Fibroblast of lung (primary cell): ENCODE measurements around the gene SH2D6.

Experiments used
- CTCF ChIP-seq, 2 donors: IDR thresholded peaks in 1 of 2; conservative IDR thresholded peaks in 1 of 2; 1 replicate in 1 of 2; 2 replicates in 1 of 2; pipeline ENCODE4 v1.5.1; 2011 to 2012; ENCODE audit warnings: low read length in 2 of 2, control low read depth in 1 of 2, inconsistent platforms in 1 of 2, low read depth in 1 of 2, mild to moderate bottlenecking in 1 of 2
- EZH2 ChIP-seq: IDR thresholded peaks from 2 replicates; pipeline ENCODE4 v1.5.1; 2012; ENCODE audit warnings: low read length, control low read depth, mild to moderate bottlenecking; ENCODE audit errors: missing control alignments

GRCh38 chr2:85394261-85394681 is 24.2 kb upstream of the SH2D6 start:
- TF ChIP-seq CTCF (conservative IDR thresholded peaks at IDR 0.05 in 1 of 2, IDR thresholded peaks at IDR 0.05 in 1 of 2; ENCODE audit: low read depth in 1 of 2, low read length in 2 of 2): no peak
- TF ChIP-seq EZH2: no peak
